ENCODE measurements around the gene ST6GALNAC3.

ST6GALNAC3 gene

DNA sequence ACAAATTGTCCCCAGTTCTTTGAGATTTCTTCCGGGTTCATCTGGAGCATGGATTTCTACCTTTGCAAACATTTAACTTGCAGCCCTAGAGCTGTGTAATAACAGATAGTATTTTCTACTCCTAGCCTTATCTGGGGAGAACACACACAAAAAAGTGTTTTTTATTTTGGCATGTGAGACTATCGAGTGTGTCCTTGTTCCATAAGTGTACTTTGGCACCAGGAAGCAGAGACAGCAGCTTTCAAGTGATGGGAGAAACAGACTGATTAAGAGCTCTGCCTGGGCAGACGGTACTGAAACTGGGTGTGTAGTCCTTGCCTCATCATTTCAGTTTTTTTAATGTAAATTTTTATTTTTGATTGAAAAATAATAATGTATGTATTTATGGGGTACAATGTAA lies 297.4 kb downstream of the ST6GALNAC3 start:
- no peak for DNase-seq

DNA sequence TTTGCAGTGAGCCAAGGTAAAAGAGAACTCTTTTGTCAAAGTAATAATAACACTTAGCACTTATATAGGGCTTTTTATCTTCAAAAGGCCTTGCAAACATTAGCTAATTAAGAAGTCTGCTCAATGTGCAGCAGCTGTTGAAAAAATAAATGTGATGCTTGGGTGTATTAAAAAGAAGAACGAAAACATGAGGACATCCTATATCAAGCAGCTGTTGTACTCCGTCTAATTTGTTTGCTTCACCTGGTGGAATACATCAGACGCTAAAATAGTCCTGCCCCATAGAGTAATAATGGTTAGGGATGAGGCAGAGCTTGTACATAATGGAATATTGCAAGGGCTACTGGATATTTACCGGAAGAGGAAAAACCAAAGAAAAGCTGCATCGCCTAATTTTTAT lies 299.5 kb downstream of the ST6GALNAC3 start:
- DNase-seq: no peak

DNA sequence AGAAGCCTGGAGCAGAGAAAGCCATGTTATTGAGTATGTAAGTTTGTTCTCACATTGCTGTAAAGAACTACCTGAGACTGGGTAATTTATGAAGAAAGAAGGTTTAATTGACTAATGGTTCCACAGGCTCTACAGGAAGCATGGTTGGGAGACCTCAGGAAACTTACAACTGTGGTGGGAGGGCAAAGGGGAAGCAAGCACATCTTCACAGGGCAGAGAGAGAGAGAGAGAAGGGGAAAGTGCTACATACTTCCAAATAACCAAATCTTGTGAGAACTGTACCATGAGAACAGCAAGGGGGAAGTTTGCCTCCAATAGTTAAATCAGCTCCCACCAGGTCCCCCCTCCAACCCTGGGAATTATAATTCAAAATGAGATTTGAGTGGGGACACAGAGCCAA lies 302.7 kb downstream of the ST6GALNAC3 start:
- DNase-seq: no peak

DNA sequence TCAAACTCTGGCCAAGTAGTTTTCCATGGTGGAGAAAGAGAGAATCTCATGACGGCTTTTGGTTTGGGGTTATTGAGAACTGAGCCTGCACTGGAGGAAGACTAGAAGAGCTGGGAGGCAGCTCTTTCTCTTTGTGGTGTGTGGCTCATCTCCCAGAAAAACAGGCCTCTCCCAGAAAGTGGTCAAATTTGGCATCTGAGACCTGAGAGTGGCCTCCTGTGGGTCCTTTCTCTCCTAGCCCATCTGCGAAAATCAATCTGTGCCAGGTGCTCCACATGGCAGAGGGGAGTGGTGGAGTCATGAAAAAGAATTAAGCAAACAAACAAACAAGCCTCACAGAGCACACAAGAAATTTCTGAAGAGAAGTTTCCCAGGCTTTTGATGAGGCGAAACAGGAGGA lies 305.0 kb downstream of the ST6GALNAC3 start:
- DNase-seq: no peak

DNA sequence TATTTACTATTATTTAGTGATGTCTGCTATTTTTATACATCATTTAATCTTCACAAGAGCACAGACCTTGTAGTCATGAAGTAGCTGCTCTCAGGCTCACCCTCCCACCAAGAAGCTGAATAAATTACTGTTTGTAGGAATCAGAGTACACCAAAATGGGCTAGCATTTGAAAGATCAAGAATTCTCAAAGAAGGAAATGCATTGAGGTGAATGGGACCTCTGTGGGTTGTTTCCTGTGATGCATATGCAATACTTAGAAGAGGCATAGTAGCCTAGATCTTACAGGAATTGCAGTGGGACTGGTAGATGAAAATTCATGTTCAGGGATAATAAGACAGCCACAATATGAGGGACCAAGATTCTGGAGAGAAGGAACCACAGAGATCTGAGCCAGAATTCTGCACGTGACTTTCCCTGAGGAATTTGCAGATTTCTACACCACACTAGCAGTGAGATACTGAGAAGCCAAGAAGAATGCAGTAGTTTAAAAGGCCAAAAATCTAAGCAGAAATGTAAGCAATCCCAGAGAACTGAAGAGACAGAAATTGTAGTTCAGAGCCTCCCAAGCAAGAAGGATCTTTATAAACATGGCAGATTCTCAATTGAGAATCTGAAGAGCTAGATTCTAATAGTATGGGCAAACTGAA lies 307.0 kb downstream of the ST6GALNAC3 start:
- DNase-seq: no peak

DNA sequence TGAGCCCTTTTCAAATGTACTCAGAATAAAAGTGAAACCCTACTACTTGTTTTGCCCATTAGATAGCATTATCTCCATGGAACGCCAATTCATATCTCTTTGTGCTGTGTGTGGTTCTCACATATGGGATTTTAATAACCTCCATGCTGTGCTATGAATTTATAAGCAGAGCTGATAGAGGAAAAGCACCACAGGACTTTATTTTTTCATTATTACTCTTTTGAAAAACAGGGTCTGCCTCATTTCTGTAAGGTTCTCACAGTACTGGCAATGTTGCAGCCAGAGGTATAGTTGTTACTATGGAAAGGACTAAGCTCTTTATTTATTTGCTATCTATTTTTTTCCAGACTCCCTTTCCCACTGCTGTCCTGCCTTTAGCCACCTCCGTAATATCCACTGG lies 313.7 kb downstream of the ST6GALNAC3 start:
- DNase-seq: no peak

DNA sequence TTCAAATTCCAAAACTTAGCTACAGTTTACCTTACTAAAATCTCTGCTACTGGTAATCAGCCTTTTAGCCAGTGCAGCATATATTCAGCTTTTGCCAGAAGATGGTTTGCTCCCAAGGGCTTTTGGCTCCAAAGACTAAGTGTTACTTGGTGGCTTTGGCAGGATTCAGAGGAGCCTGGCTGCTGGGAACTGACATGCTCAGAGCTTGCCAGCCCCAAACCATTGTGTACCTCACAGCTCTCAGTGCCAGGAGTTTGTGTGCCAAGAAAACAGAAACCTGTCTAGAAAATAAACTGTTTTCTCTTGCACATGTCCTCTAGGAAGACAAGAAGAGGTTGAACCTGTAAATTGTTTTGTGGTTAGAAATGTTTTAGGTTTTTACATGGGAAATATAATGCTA lies 315.9 kb downstream of the ST6GALNAC3 start:
- DNase-seq: no peak

DNA sequence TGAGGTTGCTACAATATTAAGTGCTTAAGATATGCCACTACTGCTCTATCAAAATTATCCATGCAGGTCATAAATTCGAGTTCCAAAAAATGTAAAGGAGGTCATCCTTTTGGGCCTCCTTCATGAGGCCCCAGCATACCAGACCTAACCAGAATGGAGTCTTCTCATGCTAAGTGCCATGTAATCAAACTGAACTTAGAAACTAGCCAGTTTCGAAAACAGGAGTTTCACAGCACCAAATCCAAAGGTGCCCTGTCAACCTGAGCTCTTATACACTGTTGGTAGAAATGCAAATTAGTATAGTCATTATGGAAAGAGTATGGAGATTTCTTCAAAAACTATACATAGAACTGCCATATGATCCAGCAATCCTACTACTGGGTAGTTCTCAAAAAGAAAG lies 320.5 kb downstream of the ST6GALNAC3 start:
- no peak for DNase-seq

DNA sequence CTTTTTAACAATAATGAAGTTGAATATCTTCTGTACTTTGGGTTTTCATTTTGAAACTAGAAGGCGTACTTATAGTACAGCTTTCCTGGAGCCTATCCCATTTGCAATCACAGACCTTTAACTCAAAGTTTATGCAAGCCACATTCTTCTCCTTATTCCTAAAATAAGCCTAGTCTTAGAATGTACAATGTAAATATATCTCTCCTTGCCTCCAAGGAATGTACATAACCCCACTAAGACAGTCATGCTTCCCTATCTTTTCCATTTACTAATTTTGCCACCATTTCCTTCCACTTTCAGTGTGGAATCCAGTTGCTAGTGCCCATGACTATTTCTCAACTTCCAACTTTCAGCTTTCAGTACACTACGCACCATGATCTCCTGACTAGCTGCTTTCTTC lies 327.6 kb downstream of the ST6GALNAC3 start:
- DNase-seq: no peak

DNA sequence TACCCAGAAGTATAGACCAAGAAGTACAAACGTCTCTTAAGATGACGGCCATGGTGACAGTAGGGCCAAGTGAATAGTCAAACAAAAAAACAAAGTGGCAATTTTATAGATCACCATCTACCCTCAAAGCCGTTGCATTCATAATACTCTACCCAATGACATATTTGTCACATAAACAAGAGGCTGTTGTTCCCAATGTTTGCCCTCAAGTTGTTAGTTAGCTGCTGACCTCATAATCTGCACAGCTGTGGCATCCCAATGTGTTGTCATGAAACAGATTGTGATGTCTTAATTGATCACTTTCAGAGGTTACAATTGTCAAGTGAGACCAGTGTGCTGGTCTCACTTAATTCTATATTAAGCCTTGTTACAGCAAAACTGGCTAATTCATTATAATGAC lies 333.8 kb downstream of the ST6GALNAC3 start:
- no peak for DNase-seq

DNA sequence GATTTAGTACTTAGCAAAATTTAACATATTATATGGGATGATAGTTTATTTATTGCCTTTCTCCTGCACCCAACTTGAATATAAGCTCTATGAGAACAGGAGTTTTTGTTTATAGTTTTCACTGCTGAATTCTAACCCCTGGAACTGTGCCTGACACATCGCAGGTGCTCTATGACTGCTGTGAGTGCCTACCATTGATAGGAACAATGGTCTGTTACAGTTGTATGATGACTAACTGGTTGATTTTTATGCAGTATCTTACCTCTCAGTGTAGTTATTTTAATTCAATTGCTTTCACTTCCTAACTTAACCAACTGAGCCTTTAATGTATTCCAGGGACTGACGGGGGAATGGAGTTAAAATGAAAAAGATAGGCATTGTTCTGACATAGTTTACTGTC lies 336.0 kb downstream of the ST6GALNAC3 start:
- DNase-seq: no peak

DNA sequence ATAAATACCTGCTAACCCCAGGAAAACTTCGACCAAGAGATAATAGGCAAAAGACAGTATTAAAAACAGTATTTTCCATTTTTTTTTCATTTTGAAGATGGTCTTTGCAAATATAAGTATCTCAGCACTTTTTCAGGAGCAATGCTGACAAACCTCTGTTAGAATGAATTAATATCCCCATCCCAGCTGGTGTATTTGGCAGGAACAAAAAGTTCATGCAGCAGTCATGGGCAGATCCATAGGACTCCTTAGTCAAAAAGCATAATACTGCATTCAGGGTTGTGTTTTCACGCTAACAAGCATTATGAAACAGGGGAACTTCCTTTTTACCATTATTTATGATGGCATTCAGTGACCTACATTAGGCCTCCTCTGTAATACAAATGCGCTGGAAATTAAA lies 344.0 kb downstream of the ST6GALNAC3 start:
- no peak for DNase-seq

DNA sequence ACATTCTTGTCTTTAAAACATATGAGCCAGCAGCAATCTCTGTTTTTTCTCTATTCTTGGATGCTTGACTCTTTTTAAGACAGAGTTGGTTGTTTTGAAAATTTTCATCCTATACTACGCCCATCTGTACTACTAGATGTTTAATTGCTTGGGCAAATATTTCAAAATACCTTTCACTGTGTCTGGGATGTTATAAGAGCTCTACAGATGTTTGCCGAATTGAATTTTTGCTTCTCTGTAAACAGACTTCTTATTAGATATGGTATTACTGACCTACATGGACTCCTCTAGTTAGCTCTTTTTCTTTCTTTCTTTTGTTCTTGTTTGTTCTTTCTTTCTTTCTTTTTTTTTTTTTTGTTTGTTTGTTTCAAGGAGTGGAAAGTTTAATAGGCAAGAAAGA lies 345.1 kb downstream of the ST6GALNAC3 start:
- DNase-seq: no peak

DNA sequence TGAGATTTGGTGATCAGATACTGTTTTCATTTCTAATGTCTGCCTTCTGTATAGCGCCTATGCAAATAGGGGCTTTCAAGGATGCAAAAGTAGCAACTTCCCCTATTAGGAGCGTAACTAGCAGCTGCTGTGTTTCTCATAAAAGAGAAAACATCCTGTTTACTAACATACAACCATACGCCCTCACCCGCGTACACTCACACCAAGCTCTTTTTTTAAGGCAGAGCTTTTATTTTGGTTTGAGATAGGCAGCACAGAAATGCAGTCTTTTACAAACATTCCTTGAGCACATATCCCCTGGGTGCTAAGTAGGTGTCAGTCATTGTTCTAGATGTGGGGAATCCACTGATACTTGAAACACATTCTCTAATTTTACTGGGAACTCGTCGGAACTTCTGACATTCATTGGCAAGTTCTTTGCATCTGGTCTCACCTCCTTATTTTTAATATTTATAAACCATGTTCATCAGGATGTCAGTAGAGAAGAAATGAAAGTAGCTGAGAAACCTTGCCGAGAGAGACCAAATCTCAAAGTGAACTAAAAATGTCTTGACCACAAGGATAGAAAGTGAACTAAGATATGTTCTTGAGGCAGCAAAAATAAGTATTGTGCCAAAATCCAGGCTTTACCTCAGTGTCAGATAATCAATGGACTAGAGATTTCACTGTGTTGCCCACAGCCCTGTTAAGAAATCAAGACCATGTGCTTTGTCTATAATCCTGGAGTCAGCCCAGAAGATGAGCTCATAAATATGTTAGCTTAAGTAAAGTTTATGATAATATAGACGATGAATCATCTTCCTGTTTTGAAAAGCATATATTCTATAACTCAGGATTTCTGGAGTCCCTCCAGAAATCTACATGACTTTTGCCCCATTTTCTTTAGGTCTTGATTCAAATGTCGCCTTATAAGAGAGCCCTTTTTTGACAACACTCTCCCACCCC lies 350.9 kb downstream of the ST6GALNAC3 start:
- DNase-seq: no peak

DNA sequence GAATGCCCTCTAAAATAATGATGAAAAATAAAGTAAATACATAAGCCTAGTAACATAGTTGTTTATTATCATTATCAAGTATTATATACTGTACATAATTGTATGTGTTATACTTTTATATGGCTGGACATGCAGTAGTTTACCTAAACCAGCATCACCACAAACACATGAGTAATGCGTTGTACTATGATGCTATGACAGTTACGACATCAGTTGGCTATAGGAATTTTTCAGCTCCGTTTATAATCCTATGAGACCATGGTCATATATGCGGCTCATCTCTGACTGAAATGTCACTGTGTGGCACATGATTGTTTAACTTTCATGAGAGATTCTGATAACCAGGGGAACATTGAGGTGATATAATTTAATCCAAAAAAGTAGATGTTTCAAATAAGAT lies 352.1 kb downstream of the ST6GALNAC3 start:
- DNase-seq: no peak

DNA sequence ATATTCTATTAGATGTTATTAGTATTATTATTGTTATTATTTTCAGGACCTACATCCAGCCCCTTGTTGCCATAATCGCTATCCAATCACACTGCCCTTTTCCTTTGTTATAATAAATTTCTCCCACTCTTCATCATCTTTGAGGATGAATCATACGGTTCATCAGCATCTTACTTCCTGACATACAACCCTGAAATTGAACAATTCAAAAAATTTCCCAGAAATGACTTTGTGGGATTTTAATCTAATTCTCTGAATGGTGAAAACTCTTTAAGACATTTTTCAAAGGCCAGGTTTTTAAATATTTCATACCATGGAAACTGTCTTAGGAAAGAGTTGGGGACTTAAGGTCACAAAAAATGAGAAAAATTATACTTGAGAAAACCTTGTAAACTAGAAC lies 353.5 kb downstream of the ST6GALNAC3 start:
- DNase-seq: no peak

DNA sequence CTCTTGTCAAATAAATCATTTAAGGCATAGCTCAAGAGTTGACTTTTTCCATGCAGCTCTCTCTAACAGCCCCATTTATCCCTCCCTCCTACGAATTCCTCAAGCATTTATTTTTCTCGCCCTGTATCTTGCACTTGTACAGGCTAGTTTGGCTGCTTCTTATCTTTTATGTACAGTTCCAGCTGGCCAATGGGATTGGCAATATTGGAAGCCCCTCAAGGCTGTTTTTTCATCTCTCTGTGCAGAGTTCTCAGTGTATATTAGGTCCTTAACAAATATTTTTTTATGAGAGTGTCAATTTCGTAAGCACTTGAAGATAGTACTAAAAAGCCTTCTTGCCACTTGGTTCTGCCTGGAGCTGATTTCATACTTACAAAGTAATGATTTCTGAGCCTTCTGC lies 356.0 kb downstream of the ST6GALNAC3 start:
- no peak for DNase-seq

DNA sequence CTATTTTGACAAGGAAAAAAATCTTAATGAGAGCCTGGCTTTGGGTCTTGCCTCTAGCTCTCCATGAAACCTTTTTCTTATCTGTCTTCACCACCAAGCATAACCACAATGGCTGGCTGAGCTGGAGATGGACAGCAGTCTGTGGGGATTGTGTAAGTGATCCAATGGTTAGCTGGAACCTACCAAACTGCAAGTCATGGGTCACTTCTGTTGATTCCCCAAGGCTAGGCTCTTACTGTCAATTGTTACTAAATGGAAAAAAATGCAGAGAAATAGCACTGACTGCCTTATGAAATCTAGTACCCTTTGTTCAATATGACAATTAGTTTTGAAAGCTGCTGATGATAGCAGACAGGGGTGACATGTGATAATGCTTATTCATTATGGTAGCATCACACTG lies 359.0 kb downstream of the ST6GALNAC3 start:
- no peak for DNase-seq

DNA sequence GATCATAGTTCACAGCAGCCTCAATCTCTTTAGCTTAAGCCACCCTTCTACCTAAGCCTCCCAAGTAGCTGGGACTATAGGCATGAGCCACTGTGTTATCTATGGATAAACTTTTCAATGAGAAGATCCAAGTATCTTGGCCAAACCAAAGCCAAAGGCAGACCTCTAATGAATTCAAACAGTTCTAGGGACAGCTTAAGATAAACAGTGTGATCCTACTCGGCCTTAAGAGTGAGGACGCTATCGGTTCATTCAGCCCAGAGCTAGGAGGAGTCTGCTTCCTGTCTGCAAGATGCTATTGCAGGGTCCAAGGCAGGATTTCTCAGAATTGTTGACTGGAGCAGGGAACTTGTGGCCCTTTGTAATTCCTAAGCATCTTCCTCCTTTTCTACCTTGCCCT lies 368.7 kb downstream of the ST6GALNAC3 start:
- DNase-seq: no peak

DNA sequence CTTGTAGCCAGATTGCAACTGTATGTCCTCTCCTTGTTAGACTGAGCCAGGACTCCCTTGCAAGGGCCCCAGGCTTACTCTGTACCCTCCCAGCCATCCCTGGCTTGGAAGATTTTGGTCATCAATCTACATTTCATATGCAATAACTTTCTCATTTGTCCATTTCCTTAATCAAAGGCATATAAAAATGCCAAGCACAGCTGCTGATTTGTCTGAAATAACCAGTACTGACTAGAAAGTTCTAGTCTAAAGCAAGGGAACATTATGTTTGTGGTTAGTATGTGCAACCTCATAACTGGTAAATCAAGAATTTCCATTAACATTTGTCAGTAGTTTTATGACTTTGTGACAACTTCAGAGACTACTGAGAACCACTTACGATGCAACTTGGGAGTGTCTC lies 370.2 kb downstream of the ST6GALNAC3 start:
- no peak for DNase-seq

DNA sequence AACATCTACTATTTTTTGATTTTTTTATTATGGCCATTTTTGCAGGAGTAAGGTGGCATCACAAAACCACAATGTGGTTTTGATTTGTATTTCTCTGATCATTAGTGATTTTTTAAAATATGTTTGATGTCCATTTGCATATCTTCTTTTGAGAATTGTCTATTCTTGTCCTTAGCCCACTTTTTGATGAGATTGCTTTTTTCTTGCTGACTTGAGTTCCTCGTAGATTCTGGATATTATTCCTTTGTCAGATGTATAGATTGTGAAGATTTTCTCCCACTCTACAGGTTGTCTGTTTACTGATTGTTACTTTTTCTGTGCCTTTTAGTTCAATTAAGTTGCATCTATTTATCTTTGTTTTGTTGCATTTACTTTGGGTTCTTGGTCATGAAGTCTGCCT lies 375.7 kb downstream of the ST6GALNAC3 start:
- no peak for DNase-seq

DNA sequence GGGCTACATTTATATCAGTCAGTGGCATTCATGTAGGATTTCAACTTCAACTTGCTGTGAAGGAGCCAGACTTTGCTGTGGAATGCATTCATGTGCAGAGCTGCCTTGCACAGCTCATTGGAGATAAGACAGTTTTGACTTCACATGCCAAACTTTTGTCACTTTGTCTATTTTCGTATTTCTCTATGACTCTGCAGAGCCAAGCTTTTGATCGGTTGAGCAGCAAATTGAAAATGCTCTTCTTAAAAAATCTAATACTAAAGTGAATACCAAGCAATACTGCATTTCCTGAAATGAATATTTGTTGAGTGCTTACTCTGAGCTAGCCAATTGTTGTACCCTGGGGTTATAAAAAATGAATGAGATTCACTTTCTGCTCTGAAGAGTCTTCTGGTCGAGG lies 388.7 kb downstream of the ST6GALNAC3 start:
- no peak for DNase-seq

DNA sequence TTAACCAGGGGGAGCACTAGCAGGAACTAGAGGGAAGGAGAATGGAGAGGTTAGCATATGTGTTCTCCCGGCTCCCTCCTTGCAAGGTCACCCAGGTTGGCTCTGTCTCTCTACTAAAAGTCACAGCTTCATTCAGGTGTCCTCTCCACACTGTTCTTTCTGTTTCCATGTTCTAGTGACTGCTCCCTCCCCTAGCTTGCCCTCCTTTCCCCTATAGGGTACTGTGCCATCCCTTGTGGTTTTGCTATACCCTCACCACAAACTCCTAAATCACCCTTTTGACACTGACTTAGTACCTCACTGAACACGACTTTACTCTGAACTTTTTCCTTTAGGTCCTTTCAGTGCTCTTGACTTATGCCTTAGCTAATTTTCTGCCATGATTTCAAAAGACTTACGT lies 389.3 kb downstream of the ST6GALNAC3 start:
- no peak for DNase-seq

DNA sequence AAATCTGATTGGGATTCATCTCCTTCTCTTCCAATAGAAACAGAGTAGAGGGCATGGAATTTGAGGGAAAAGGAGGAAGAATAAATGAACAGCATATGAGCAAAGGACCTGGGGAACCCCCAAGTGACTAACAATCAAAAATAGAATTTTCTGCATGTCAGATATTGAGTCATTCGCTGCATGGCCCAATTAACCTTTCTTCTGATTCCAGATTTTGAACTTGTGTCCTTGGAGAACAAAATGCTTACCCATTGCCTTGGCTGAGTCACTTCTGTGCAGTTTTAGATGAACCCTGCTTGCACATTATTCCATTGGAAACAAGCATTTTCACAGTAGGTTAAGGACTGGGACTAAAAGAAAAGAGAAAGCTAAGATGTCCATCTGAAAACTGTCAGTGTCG lies 390.5 kb downstream of the ST6GALNAC3 start:
- no peak for DNase-seq

DNA sequence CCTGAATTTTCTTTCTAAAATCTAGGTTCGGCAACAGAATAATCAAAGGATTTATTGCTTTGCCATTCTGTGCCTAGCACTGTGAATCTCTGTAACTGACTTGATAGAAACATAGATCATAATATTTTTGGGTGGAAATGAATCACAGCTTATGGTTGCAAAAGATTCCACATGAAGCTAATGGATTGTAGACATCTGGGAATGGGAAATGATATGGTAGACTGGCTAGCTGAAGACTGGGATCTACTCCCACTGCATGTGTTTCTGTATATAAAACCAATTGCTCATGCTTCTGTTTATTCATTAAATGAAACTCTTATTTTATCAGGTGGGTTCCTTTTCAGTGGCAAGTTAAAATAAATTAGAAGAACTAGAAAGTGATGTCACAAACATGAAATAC lies 395.6 kb downstream of the ST6GALNAC3 start:
- DNase-seq: no peak
